IMR-90 (cell line): Measurements from ENCODE around the gene SPTBN5. TPM values are rescaled to one million over a fixed set of nuclear protein-coding genes. Genes with fewer than 3 reads are reported as not detected.

ENCODE experiments used
- ATAC-seq: fragments of 200-7000 bp; cut with Tn5 transposase; 2 replicates; pipeline ENCODE4 v1.9.1; 2020; ENCODE audit warnings: low read depth, mild to moderate bottlenecking, moderate library complexity
- BruUV-seq: library from RNA; stranded (reverse); fragments of 400-500 nt; replicated peaks from 2 replicates; lab custom pipeline; 2021; lab: Mats Ljungman, UMichigan
- CTCF ChIA-PET: fragments of 300-600 bp; formaldehyde crosslinking; extraction: SDS; loops from one replicate; lab custom pipeline; 2021; ENCODE audit warnings: antibody characterized with exemption; lab: Yijun Ruan, JAX
- POLR2A ChIA-PET: fragments of 300-600 bp; sonication (Branson Sonifier 250); formaldehyde crosslinking; loops from one replicate; lab custom pipeline; 2022; ENCODE audit warnings: antibody characterized with exemption; ENCODE audit not compliant: unreplicated experiment; lab: Charles Lee
- DNase-seq: peaks from one replicate; pipeline ENCODE4 v3.0.0; 2013
- H2AFZ ChIP-seq: replicated peaks from 2 replicates; pipeline ENCODE3; 2013; ENCODE audit warnings: low read length, mild to moderate bottlenecking; ENCODE audit not compliant: poor library complexity
- H2AK5ac ChIP-seq: 2 replicates; pipeline ENCODE4 v1.6.1; 2013; ENCODE audit warnings: low read depth, low read length, inconsistent platforms
- H2AK9ac ChIP-seq: replicated peaks from 2 replicates; pipeline ENCODE3; 2013; ENCODE audit warnings: mild to moderate bottlenecking, low read depth, low read length, moderate library complexity; ENCODE audit not compliant: poor library complexity
- H2BK120ac ChIP-seq: 2 replicates; pipeline ENCODE4 v1.6.1; 2013; ENCODE audit warnings: low read depth, low read length, inconsistent platforms
- H2BK15ac ChIP-seq: 3 replicates; pipeline ENCODE4 v1.6.1; 2013; ENCODE audit warnings: low read depth, low read length, inconsistent platforms
- H2BK20ac ChIP-seq: 2 replicates; pipeline ENCODE4 v1.6.1; 2013; ENCODE audit warnings: low read depth, mild to moderate bottlenecking, inconsistent platforms, low read length, moderate library complexity
- H2BK5ac ChIP-seq: 2 replicates; pipeline ENCODE4 v1.6.1; 2013; ENCODE audit warnings: mild to moderate bottlenecking, low read depth, low read length, inconsistent platforms; ENCODE audit not compliant: poor library complexity, severe bottlenecking
- H3K14ac ChIP-seq: replicated peaks from 2 replicates; pipeline ENCODE4 v1.6.1; 2013; ENCODE audit warnings: low read depth, low read length, inconsistent platforms
- H3K18ac ChIP-seq: 2 replicates; pipeline ENCODE4 v1.6.1; 2013; ENCODE audit warnings: low read depth, low read length, control low read depth
- H3K23ac ChIP-seq: 2 replicates; pipeline ENCODE4 v1.6.1; 2013; ENCODE audit warnings: low read depth, low read length, inconsistent platforms
- H3K27ac ChIP-seq: 2 replicates; pipeline ENCODE4 v1.5.1; 2013; ENCODE audit warnings: mild to moderate bottlenecking, control low read depth, low read length; ENCODE audit not compliant: insufficient read depth
- H3K27me3 ChIP-seq: 2 replicates; pipeline ENCODE4 v1.6.1; 2013; ENCODE audit warnings: low read length; ENCODE audit not compliant: control insufficient read depth, insufficient read depth
- H3K36me3 ChIP-seq: 2 replicates; pipeline ENCODE4 v1.6.1; 2013; ENCODE audit warnings: low read length, mixed read lengths; ENCODE audit not compliant: control insufficient read depth, insufficient read depth
- H3K4ac ChIP-seq: 2 replicates; pipeline ENCODE4 v1.6.1; 2013; ENCODE audit warnings: low read depth, low read length, inconsistent platforms
- H3K4me1 ChIP-seq: 2 replicates; pipeline ENCODE4 v1.6.1; 2013; ENCODE audit warnings: low read length, mixed read lengths; ENCODE audit not compliant: control insufficient read depth, insufficient read depth
- H3K4me2 ChIP-seq: 2 replicates; pipeline ENCODE4 v1.6.1; 2013; ENCODE audit warnings: low read depth, mild to moderate bottlenecking, control low read depth, low read length, moderate library complexity
- H3K4me3 ChIP-seq: 2 replicates; pipeline ENCODE4 v1.5.1; 2013; ENCODE audit warnings: low read depth, mild to moderate bottlenecking, control low read depth, low read length, moderate library complexity; ENCODE audit not compliant: insufficient read depth
- H3K56ac ChIP-seq: 2 replicates; pipeline ENCODE4 v1.6.1; 2013; ENCODE audit warnings: low read length, inconsistent platforms; ENCODE audit not compliant: insufficient read depth; ENCODE audit errors: extremely low read depth
- H3K79me1 ChIP-seq, 2 experiments: 2 replicates each; pipeline ENCODE4 v1.6.1; 2013; ENCODE audit warnings: low read length in 2 of 2, inconsistent platforms in 1 of 2, low read depth in 1 of 2
- H3K9ac ChIP-seq: 2 replicates; pipeline ENCODE4 v1.6.1; 2013; ENCODE audit warnings: low read depth, low read length, control low read depth
- H3K9me1 ChIP-seq: 2 replicates; pipeline ENCODE4 v1.6.1; 2013; ENCODE audit warnings: low read length, inconsistent platforms; ENCODE audit not compliant: insufficient read depth
- H3K9me3 ChIP-seq: 2 replicates; pipeline ENCODE4 v1.6.1; 2013; ENCODE audit warnings: low read length; ENCODE audit not compliant: control insufficient read depth, insufficient read depth
- H4K20me1 ChIP-seq: 2 replicates; pipeline ENCODE4 v1.6.1; 2013; ENCODE audit warnings: low read length, inconsistent platforms; ENCODE audit not compliant: insufficient read depth
- H4K5ac ChIP-seq: 2 replicates; pipeline ENCODE4 v1.6.1; 2013; ENCODE audit warnings: mild to moderate bottlenecking, low read depth, low read length, control low read depth
- H4K8ac ChIP-seq, 2 experiments: 2 replicates each; pipeline ENCODE4 v1.6.1; 2013; ENCODE audit warnings: low read depth in 2 of 2, low read length in 2 of 2, control low read depth in 1 of 2, inconsistent platforms in 1 of 2
- H4K91ac ChIP-seq: 2 replicates; pipeline ENCODE4 v1.6.1; 2013; ENCODE audit warnings: low read depth, low read length, inconsistent platforms; ENCODE audit not compliant: insufficient read depth
- BHLHE40 ChIP-seq: fragments of 150-350 bp; IDR thresholded peaks from 2 replicates; pipeline ENCODE4 v1.6.1; 2016; ENCODE audit warnings: mild to moderate bottlenecking, low read depth, low read length
- CEBPB ChIP-seq: IDR thresholded peaks from 2 replicates; pipeline ENCODE4 v1.6.1; 2012; ENCODE audit warnings: low read depth, low read length, improper control_type of control experiment
- CHD1 ChIP-seq: IDR thresholded peaks from 2 replicates; pipeline ENCODE4 v1.6.1; 2012; ENCODE audit warnings: low read depth, low read length, improper control_type of control experiment
- CTCF ChIP-seq: conservative IDR thresholded peaks from 2 replicates; pipeline ENCODE4 v1.5.1; 2012; ENCODE audit warnings: mild to moderate bottlenecking, low read depth, low read length, improper control_type of control experiment
- ELK1 ChIP-seq: fragments of 150-350 bp; IDR thresholded peaks from 2 replicates; pipeline ENCODE4 v1.6.1; 2016; ENCODE audit warnings: low read depth, mild to moderate bottlenecking, low read length, moderate library complexity, borderline replicate concordance
- FOS ChIP-seq: fragments of 150-350 bp; IDR thresholded peaks from 2 replicates; pipeline ENCODE4 v1.6.1; 2016; ENCODE audit warnings: low read depth, low read length
- MAFK ChIP-seq: IDR thresholded peaks from 2 replicates; pipeline ENCODE4 v1.6.1; 2012; ENCODE audit warnings: low read depth, low read length, improper control_type of control experiment
- MAZ ChIP-seq: IDR thresholded peaks from 2 replicates; pipeline ENCODE4 v1.6.1; 2012; ENCODE audit warnings: low read depth, mild to moderate bottlenecking, low read length, improper control_type of control experiment, moderate library complexity, borderline replicate concordance
- MXI1 ChIP-seq: IDR thresholded peaks from 2 replicates; pipeline ENCODE4 v1.6.1; 2012; ENCODE audit warnings: low read depth, mild to moderate bottlenecking, low read length, moderate library complexity, borderline replicate concordance
- NFE2L2 ChIP-seq: fragments of 150-350 bp; IDR thresholded peaks from 2 replicates; pipeline ENCODE4 v1.6.1; 2016; ENCODE audit warnings: low read depth, mild to moderate bottlenecking, low read length
- POLR2A ChIP-seq: IDR thresholded peaks from 2 replicates; pipeline ENCODE4 v1.6.1; 2012; ENCODE audit warnings: mild to moderate bottlenecking, low read depth, low read length
- RAD21 ChIP-seq: IDR thresholded peaks from 2 replicates; pipeline ENCODE4 v1.6.1; 2012; ENCODE audit warnings: low read length, improper control_type of control experiment
- RCOR1 ChIP-seq: IDR thresholded peaks from 2 replicates; pipeline ENCODE4 v1.6.1; 2012; ENCODE audit warnings: mild to moderate bottlenecking, low read length, improper control_type of control experiment; ENCODE audit not compliant: insufficient replicate concordance
- RFX5 ChIP-seq: IDR thresholded peaks from 2 replicates; pipeline ENCODE4 v1.8.0; 2012; ENCODE audit warnings: low read depth, mild to moderate bottlenecking, low read length, moderate library complexity
- SMC3 ChIP-seq: fragments of 150-350 bp; IDR thresholded peaks from 2 replicates; pipeline ENCODE4 v1.6.1; 2016; ENCODE audit warnings: low read depth, mild to moderate bottlenecking, antibody characterized with exemption, low read length, moderate library complexity
- USF2 ChIP-seq: fragments of 150-350 bp; IDR thresholded peaks from 2 replicates; pipeline ENCODE4 v1.6.1; 2017; ENCODE audit warnings: mild to moderate bottlenecking, antibody characterized with exemption, low read length, low read depth
- WGBS, 2 experiments: methylation state at CpG; one replicate each; pipeline versions ENCODE4 v1.1.5 to v1.1.7; 2013; ENCODE audit warnings: missing lambda C conversion rate in 2 of 2; ENCODE audit not compliant: insufficient read length in 1 of 2; ENCODE audit errors: extremely low coverage in 2 of 2; 5-methylcytosine and 5-hydroxymethylcytosine counted together
- dilution Hi-C: fragments of 300-500 bp; cut with HindIII; formaldehyde crosslinking; loops from one replicate; pipeline ENCODE4 v1.14.3; 2018; ENCODE audit warnings: low sequenced_read_pairs; ENCODE audit not compliant: unreplicated experiment
- in situ Hi-C: fragments of 300-500 bp; cut with MboI; formaldehyde crosslinking; loops from 3 replicates; pipeline ENCODE4 v1.14.3; 2019; ENCODE audit warnings: low sequenced_read_pairs, inconsistent platforms, mixed read lengths
- intact Hi-C: fragments of 100-400 bp; cut with micrococcal nuclease; formaldehyde crosslinking; loops from 2 replicates; pipeline ENCODE4 v1.10.0; 2022
- polyA plus RNA-seq, 3 experiments: library from polyadenylated mRNA; depleted of rRNA; stranded (reverse); fragments of >200 nt; gene quantifications; 2 replicates each; pipeline ENCODE4 v1.2.3, GENCODE V29; 2012; ENCODE audit warnings: low replicate concordance in 1 of 3
- total RNA-seq: library from RNA; depleted of rRNA; stranded (reverse); fragments of >200 nt; gene quantifications from 2 replicates; pipeline ENCODE4 v1.2.3, GENCODE V29; 2012

The SPTBN5 gene
- total and polyA plus RNA-seq, 2 of the 4 experiments (the other 2 are of a cell fraction): under 0.01 to 0.38 TPM

GRCh38 chr15:41847206-41847605 is 46.6 kb downstream of the SPTBN5 start:
- no peak overlapping the region for H2BK120ac ChIP-seq
- H3K56ac ChIP-seq: no peak overlapping the region
- no peak overlapping the region for H4K5ac ChIP-seq
- H2BK15ac ChIP-seq: no peak overlapping the region
- H3K9ac ChIP-seq: no peak overlapping the region
- in situ Hi-C loops: no loop called here
- H3K27me3 ChIP-seq: peaks cover 2% of the 10 kb centered on the region; the same call in 1 of the 2 replicates
- H3K23ac ChIP-seq: no peak overlapping the region
- H2BK5ac ChIP-seq: no peak overlapping the region
- no TSS peak for BruUV-seq
- H3K9me1 ChIP-seq: no peaks in the 10 kb centered on the region
- ChIA-PET POLR2A (no interaction called here), CTCF (no interaction called here)
- intact Hi-C loops: no loop called here
- ATAC-seq (no peak), DNase-seq (no peak)
- no peak overlapping the region for H3K4me3 ChIP-seq
- H4K8ac ChIP-seq: no peak overlapping the region
- no peak for TF ChIP-seq MXI1
- no peak for TF ChIP-seq USF2
- TF ChIP-seq RCOR1: no peak
- TF ChIP-seq NFE2L2: no peak
- TF ChIP-seq MAFK: no peak
- no peak for TF ChIP-seq FOS
- no peak for TF ChIP-seq CEBPB
- TF ChIP-seq ELK1: no peak
- no peak for TF ChIP-seq SMC3
- TF ChIP-seq MAZ: no peak
- no peak for TF ChIP-seq CHD1
- no peak for TF ChIP-seq POLR2A
- TF ChIP-seq CTCF: no peak
- TF ChIP-seq RAD21: no peak
- TF ChIP-seq BHLHE40: no peak
- no peak for TF ChIP-seq RFX5
- no peak overlapping the region for H4K91ac ChIP-seq
- 91% methylated on average over 12 of the region's 14 CpGs; no CpG with 5 or more reads in 1 of the 2 experiments for WGBS, 2 experiments
- dilution Hi-C loops: no loop called here
- H3K4me1 ChIP-seq: no peaks in the 10 kb centered on the region; the same call in 1 of the 2 replicates
- H2AFZ ChIP-seq: no peak overlapping the region
- no peak overlapping the region for H3K18ac ChIP-seq
- H3K27ac ChIP-seq: no peak overlapping the region
- H3K4me2 ChIP-seq: no peak overlapping the region
- no peaks in the 10 kb centered on the region for H3K79me1 ChIP-seq
- no peak overlapping the region for H2AK5ac ChIP-seq
- no peak overlapping the region for H3K4ac ChIP-seq
- H3K36me3 ChIP-seq: peaks cover 17% of the 10 kb centered on the region
- no peaks in the 10 kb centered on the region for H4K20me1 ChIP-seq
- no peak overlapping the region for H3K14ac ChIP-seq
- H2AK9ac ChIP-seq: no peak overlapping the region
- no peak overlapping the region for H2BK20ac ChIP-seq
- no peaks in the 10 kb centered on the region for H3K9me3 ChIP-seq
